ENCODE measurements around the gene ARID1B. TPM values are rescaled to one million over a fixed set of nuclear protein-coding genes. Genes with fewer than 3 reads are reported as not detected.

ARID1B gene
- total RNA-seq, 4 donors from 2014 or later: 87.1 to 194 (median 115) TPM

- peaks cover 7 to 54% (median 33%) of the 10 kb centered on the region in 4 donors for H3K4me1 ChIP-seq
Measured at GRCh38 chr6:156789081-156789943, 12.1 kb downstream of the ARID1B start.

GRCh38 chr6:156790711-156791319 is 13.6 kb downstream of the ARID1B start:
- intact Hi-C loops (cut with DNase I; ENCODE audit: low total_unique reads): no loop called here
- Histone ChIP-seq H3K27ac (no peak overlapping the region), H3K27me3 (no peaks in the 10 kb centered on the region), H3K9me3 (no peaks in the 10 kb centered on the region), H3K36me3 (no peaks in the 10 kb centered on the region), H3K4me1 (peaks cover 7 to 63% (median 37%) of the 10 kb centered on the region in 4 donors), H3K4me3 (no peak overlapping the region)
- WGBS, 2 donors (ENCODE audit: low coverage in 1 of 2): 85 to 87% methylated on average over 3 of the region's 3 CpGs
- no peak for DNase-seq
- in situ Hi-C loops (cut with MboI; ENCODE audit: low pct_ligation_motif_present in 1 of 4, low pct_unique_long_range_greater_than_20kb in 1 of 4, low sequenced_read_pairs in 3 of 4): no loop called here
- TF ChIP-seq CTCF (IDR thresholded peaks at IDR 0.05) (no peak), EP300 (IDR thresholded peaks at IDR 0.05; ENCODE audit: low read depth) (no peak), POLR2A (IDR thresholded peaks at IDR 0.05) (no peak), POLR2AphosphoS5 (IDR thresholded peaks at IDR 0.05) (no peak)

More at GRCh38 chr6:156789081-156789943, 12.1 kb downstream of the ARID1B start:
- DNase-seq: no peak
- WGBS, 2 donors (ENCODE audit: low coverage in 1 of 2): 77 to 82% methylated on average over 6 to 7 of the region's 7 CpGs
- H3K4me3 ChIP-seq: no peak overlapping the region
- in situ Hi-C loops (cut with MboI; ENCODE audit: low pct_ligation_motif_present in 1 of 4, low pct_unique_long_range_greater_than_20kb in 1 of 4, low sequenced_read_pairs in 3 of 4) (loop anchor here in 2 of 4 donors (10.0 kb wide), 2 partner anchors 105 to 235 kb away; no protein-coding TSS in a partner anchor), intact Hi-C loops (cut with DNase I; ENCODE audit: low total_unique reads) (no loop called here)
- H3K9me3 ChIP-seq: no peaks in the 10 kb centered on the region
- TF ChIP-seq POLR2AphosphoS5 (IDR thresholded peaks at IDR 0.05): no peak
- TF ChIP-seq POLR2A (IDR thresholded peaks at IDR 0.05): no peak
- no peak for TF ChIP-seq CTCF (IDR thresholded peaks at IDR 0.05)
- TF ChIP-seq EP300 (IDR thresholded peaks at IDR 0.05; ENCODE audit: low read depth): no peak
- H3K27me3 ChIP-seq: no peaks in the 10 kb centered on the region
- H3K27ac ChIP-seq: no peak overlapping the region
- H3K36me3 ChIP-seq: no peaks in the 10 kb centered on the region

- no peak for DNase-seq
- Histone ChIP-seq H3K27me3 (no peaks in the 10 kb centered on the region), H3K9me3 (no peaks in the 10 kb centered on the region), H3K4me3 (no peak overlapping the region), H3K27ac (no peak overlapping the region), H3K4me1 (peaks cover 7 to 68% (median 34%) of the 10 kb centered on the region in 4 donors), H3K36me3 (no peaks in the 10 kb centered on the region)
- intact Hi-C loops (cut with DNase I; ENCODE audit: low total_unique reads): no loop called here
- in situ Hi-C loops (cut with MboI; ENCODE audit: low pct_ligation_motif_present in 1 of 4, low pct_unique_long_range_greater_than_20kb in 1 of 4, low sequenced_read_pairs in 3 of 4): no loop called here
- whole genome bisulfite sequencing, 2 donors (ENCODE audit: low coverage in 1 of 2): 30 to 40% methylated on average over 7 to 10 of the region's 10 CpGs
- TF ChIP-seq CTCF (IDR thresholded peaks at IDR 0.05) (no peak), POLR2AphosphoS5 (IDR thresholded peaks at IDR 0.05) (no peak), POLR2A (IDR thresholded peaks at IDR 0.05) (no peak), EP300 (IDR thresholded peaks at IDR 0.05; ENCODE audit: low read depth) (no peak)
Measured at GRCh38 chr6:156791320-156791850, 14.2 kb downstream of the ARID1B start.

- Histone ChIP-seq H3K4me1 (peaks cover 7 to 60% (median 22%) of the 10 kb centered on the region in 4 donors), H3K27ac (no peak overlapping the region), H3K4me3 (no peak overlapping the region), H3K27me3 (no peaks in the 10 kb centered on the region), H3K36me3 (no peaks in the 10 kb centered on the region), H3K9me3 (no peaks in the 10 kb centered on the region)
- intact Hi-C loops (cut with DNase I; ENCODE audit: low total_unique reads): no loop called here
- DNase-seq: no peak
- no peak for TF ChIP-seq EP300 (IDR thresholded peaks at IDR 0.05; ENCODE audit: low read depth)
- no peak for TF ChIP-seq CTCF (IDR thresholded peaks at IDR 0.05)
- no peak for TF ChIP-seq POLR2AphosphoS5 (IDR thresholded peaks at IDR 0.05)
- TF ChIP-seq POLR2A (IDR thresholded peaks at IDR 0.05): no peak
- in situ Hi-C loops (cut with MboI; ENCODE audit: low pct_ligation_motif_present in 1 of 4, low pct_unique_long_range_greater_than_20kb in 1 of 4, low sequenced_read_pairs in 3 of 4): no loop called here
- 93% methylated on average over 6 of the region's 6 CpGs; no CpG with 5 or more reads in 1 of the 2 donors for WGBS, 2 donors (ENCODE audit: low coverage in 1 of 2)
Measured at GRCh38 chr6:156793200-156793599, 16.0 kb downstream of the ARID1B start.

Measured in transverse colon (tissue), 4 donors.